PFSK-1 (cell line): Measurements from ENCODE around the gene DHFR.

Experiments
- POLR2AphosphoS5 ChIP-seq: IDR thresholded peaks from 2 replicates; pipeline ENCODE4 v1.6.1; 2012; ENCODE audit warnings: low read depth, mild to moderate bottlenecking, control low read depth, low read length, moderate library complexity
- SIN3A ChIP-seq: IDR thresholded peaks from 2 replicates; pipeline ENCODE4 v1.6.1; 2012; ENCODE audit warnings: mild to moderate bottlenecking, low read length, moderate library complexity, borderline replicate concordance; ENCODE audit not compliant: insufficient read depth
- TAF1 ChIP-seq: IDR thresholded peaks from 2 replicates; pipeline ENCODE4 v1.6.1; 2012; ENCODE audit warnings: low read length, control low read depth, borderline replicate concordance; ENCODE audit not compliant: insufficient read depth
- TF ChIP-seq, protein P1 (sequence below), 2 experiments: IDR thresholded peaks; 2 replicates each; pipeline versions ENCODE4 v1.6.1 to v1.8.0; 2011 to 2012; ENCODE audit warnings: low read depth in 2 of 2, low read length in 2 of 2, control low read depth in 1 of 2, inconsistent platforms in 1 of 2, mild to moderate bottlenecking in 1 of 2, moderate library complexity in 1 of 2; ENCODE audit not compliant: insufficient read depth in 1 of 2

DNA sequence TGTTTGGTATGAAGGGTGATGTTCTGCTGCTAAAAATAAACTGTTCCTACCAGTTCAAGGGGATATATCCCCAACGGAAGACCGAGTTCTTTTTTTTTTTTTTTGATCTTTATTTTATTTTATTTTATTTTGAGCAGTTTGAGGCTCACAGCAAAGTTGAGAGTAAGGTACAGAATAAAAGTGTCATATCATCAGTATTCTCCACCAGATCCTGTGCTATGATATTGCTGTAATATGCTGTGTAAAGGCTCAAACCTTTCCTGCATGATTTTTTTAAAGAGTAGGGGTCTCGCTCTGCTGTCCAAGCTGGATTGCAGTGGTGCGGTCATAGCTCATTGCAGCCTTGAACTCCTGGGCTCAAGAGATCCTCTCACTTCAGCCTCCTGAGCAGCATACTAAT, 34.8 kb upstream of the DHFR start:
- TF ChIP-seq POLR2AphosphoS5 (no peak), SIN3A (no peak), TAF1 (no peak)
- TF ChIP-seq, protein P1, sequence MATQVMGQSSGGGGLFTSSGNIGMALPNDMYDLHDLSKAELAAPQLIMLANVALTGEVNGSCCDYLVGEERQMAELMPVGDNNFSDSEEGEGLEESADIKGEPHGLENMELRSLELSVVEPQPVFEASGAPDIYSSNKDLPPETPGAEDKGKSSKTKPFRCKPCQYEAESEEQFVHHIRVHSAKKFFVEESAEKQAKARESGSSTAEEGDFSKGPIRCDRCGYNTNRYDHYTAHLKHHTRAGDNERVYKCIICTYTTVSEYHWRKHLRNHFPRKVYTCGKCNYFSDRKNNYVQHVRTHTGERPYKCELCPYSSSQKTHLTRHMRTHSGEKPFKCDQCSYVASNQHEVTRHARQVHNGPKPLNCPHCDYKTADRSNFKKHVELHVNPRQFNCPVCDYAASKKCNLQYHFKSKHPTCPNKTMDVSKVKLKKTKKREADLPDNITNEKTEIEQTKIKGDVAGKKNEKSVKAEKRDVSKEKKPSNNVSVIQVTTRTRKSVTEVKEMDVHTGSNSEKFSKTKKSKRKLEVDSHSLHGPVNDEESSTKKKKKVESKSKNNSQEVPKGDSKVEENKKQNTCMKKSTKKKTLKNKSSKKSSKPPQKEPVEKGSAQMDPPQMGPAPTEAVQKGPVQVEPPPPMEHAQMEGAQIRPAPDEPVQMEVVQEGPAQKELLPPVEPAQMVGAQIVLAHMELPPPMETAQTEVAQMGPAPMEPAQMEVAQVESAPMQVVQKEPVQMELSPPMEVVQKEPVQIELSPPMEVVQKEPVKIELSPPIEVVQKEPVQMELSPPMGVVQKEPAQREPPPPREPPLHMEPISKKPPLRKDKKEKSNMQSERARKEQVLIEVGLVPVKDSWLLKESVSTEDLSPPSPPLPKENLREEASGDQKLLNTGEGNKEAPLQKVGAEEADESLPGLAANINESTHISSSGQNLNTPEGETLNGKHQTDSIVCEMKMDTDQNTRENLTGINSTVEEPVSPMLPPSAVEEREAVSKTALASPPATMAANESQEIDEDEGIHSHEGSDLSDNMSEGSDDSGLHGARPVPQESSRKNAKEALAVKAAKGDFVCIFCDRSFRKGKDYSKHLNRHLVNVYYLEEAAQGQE (IDR thresholded peaks at IDR 0.05; ENCODE audit: insufficient read depth in 1 of 2, low read depth in 2 of 2, low read length in 2 of 2), result no peak
